Measurements from ENCODE around the gene TMPRSS11D. TPM values are rescaled to one million over a fixed set of nuclear protein-coding genes. Genes with fewer than 3 reads are reported as not detected.

TMPRSS11D gene
- total and polyA plus RNA-seq, 5 experiments from 2014 or later: not detected

DNA sequence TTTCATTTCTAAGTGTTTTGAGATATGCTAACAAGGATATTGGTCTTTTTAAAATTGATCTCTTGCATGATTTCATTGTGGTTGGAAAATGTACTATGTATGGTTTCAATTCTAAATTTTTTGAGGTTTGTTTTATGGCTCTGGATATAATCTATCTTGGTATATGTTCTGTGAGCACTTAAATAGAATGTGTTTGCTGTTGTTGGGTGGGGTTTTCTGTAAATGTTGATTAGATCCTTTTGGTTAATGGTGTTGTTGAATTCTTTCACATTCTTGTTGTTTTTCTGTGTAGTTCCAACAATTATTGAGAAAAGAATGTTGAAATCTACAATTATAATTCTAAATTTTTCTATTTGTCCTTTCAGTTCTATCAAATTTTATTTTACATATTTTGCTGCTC is 87.0 kb downstream of the TMPRSS11D start:
- POLR2A ChIA-PET: no interaction called here
- Mint-ChIP-seq H3K36me3 (peaks cover 0 to 7% (median under 1%) of the 10 kb centered on the region in 3 donors), H3K9me3 (peaks cover 0 to 3% (median 0%) of the 10 kb centered on the region in 9 donors), H3K4me3 (no peak overlapping the region), H3K27me3 (no peaks in the 10 kb centered on the region), H3K27ac (no peak overlapping the region), H3K4me1 (no peaks in the 10 kb centered on the region)
- ATAC-seq: no peak
- no peak for DNase-seq

DNA sequence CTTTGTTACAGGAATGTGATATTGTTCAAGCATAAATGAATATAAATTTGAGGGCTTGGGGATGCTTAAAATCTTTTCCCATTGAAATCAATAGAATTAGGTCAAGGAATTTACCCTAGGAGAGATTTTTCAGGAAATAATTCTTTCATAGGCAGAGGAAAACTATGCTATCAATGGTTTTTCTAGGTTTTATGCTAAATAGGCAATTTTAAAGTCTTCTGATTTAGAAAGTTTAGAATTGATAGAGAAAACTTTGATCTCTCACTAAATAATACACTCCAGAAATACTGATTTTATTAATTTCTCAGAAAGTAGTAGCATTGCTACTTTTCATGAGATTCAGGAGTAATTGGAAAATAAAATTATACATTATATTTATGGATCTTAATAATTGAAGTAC is 93.1 kb downstream of the TMPRSS11D start:
- Mint-ChIP-seq H3K27me3 (no peaks in the 10 kb centered on the region), H3K36me3 (peaks cover 0 to 5% (median 5%) of the 10 kb centered on the region in 3 donors), H3K9me3 (peaks cover 0 to 3% (median 0%) of the 10 kb centered on the region in 9 donors), H3K27ac (no peak overlapping the region), H3K4me3 (no peak overlapping the region), H3K4me1 (no peaks in the 10 kb centered on the region)
- DNase-seq (no peak), ATAC-seq (no peak)
- POLR2A ChIA-PET: no interaction called here

DNA sequence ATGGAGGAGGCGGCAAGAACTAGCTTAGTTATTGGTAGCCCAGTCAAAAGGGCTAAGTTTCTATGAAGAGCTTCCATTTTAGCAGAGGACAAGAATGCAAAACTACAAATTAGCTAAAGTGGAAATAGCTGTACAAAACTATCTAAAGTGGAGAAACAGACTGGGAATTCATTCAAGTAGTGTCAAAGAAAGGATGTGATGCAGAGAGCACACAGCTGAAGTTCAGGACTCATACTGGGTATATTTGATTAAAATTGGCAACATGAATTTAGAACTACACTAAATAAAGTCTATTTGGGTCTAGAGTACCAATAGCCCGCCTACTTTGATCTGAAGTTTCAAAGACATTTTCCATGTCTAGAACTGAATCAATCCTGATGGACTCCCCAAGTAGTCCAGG is 96.5 kb downstream of the TMPRSS11D start:
- POLR2A ChIA-PET: no interaction called here
- ATAC-seq (no peak), DNase-seq (no peak)
- H3K27me3 Mint-ChIP-seq: no peaks in the 10 kb centered on the region
- no peaks in the 10 kb centered on the region for H3K4me1 Mint-ChIP-seq
- H3K27ac Mint-ChIP-seq: no peak overlapping the region
- H3K4me3 Mint-ChIP-seq: no peak overlapping the region
- no peaks in the 10 kb centered on the region for H3K9me3 Mint-ChIP-seq
- peaks cover 0 to 5% (median 3%) of the 10 kb centered on the region in 3 donors for H3K36me3 Mint-ChIP-seq

DNA sequence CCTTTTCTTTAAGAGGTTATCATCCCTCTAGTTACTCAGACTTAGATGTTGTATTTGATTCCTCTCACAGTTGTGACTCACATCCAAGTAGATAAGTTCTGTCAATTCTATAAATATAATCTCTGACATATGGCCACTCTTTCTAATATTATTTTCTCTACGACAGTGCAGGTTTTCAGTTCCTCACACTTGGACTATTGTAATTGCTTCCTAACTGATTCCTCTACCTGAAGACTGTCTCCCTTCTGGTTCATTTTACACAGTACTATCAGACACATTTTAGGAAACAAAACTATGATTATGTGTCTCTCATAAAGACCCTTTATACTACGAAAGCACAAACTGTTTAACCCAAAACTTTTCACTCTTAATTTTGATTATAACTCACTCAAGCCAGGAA is 98.3 kb downstream of the TMPRSS11D start:
- H3K4me1 Mint-ChIP-seq: no peaks in the 10 kb centered on the region
- no peaks in the 10 kb centered on the region for H3K9me3 Mint-ChIP-seq

DNA sequence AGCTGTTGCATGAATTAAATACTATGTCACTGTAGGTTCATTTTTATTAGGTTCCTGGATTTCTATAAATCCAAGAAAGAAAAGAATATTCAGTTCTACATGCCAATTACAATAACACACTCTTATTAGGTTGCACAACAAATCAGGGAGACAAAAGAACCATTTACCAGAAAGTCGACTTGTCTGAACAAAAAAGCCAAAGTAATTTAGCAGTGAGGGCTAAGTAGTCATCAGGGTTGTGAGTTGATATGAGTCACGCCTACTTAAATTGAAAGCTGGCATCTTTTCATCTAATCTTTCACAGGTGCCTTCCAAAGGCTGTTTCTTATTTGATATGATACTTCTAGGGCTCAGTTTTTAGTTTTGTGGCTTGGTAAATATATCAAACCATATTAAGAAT is 104.2 kb downstream of the TMPRSS11D start:
- no peaks in the 10 kb centered on the region for H3K4me1 Mint-ChIP-seq
- POLR2A ChIA-PET: no interaction called here

More for the DNA sequence above, 98.3 kb downstream of the TMPRSS11D start:
- ATAC-seq (no peak), DNase-seq (no peak)
- POLR2A ChIA-PET: no interaction called here
- Mint-ChIP-seq H3K27me3 (no peaks in the 10 kb centered on the region), H3K4me3 (no peak overlapping the region), H3K36me3 (no peaks in the 10 kb centered on the region), H3K27ac (no peak overlapping the region)

DNA sequence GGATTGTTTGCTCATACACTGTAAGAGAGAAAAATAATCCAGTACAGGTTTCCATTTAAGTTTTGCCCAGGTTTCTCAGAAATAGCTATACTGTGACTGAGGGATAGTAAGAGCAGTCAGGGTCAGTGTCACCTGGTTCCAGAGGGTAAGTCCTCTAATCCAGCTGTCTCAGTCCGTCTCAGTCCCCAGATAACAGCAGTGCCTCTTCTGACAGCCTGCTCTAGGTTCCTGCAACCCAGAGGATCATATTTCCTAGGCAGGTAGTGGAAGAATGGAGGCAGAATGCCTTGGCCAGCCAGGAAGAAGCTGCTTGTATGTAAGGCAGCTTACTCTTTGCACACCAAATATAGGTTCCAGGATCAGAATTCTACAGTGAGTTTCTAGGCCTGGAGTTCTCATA is 107.1 kb downstream of the TMPRSS11D start:
- Mint-ChIP-seq H3K4me1 (no peaks in the 10 kb centered on the region), H3K36me3 (no peaks in the 10 kb centered on the region), H3K27me3 (no peaks in the 10 kb centered on the region), H3K4me3 (no peak overlapping the region), H3K27ac (no peak overlapping the region), H3K9me3 (peaks cover 0 to 2% (median 0%) of the 10 kb centered on the region in 9 donors)
- POLR2A ChIA-PET: no interaction called here
- DNase-seq: no peak
- ATAC-seq: no peak

More for the DNA sequence above, 104.2 kb downstream of the TMPRSS11D start:
- Mint-ChIP-seq H3K27me3 (no peaks in the 10 kb centered on the region), H3K27ac (no peak overlapping the region), H3K36me3 (no peaks in the 10 kb centered on the region), H3K4me3 (no peak overlapping the region), H3K9me3 (peaks cover 0 to 2% (median 0%) of the 10 kb centered on the region in 9 donors)
- DNase-seq (no peak), ATAC-seq (no peak)

Other genes starting within 250 kb of the TMPRSS11D start
- 10 to 100 TPM; 46.4 to 52.9 TPM for gene UBA6, start 182.8 kb downstream of the TMPRSS11D start, total RNA-seq
- gene UBA6, start 182.8 kb downstream of the TMPRSS11D start, polyA plus RNA-seq: 10 to 100 TPM; 18.2 to 19.5 (median 18.5) TPM
- gene GNRHR, start 129.6 kb downstream of the TMPRSS11D start, total RNA-seq: not detected
- gene GNRHR, start 129.6 kb downstream of the TMPRSS11D start, polyA plus RNA-seq: not detected
- not detected for gene TMPRSS11A, start 79.5 kb upstream of the TMPRSS11D start, total RNA-seq
- not detected for gene TMPRSS11A, start 79.5 kb upstream of the TMPRSS11D start, polyA plus RNA-seq
- gene TMPRSS11F, start 245.9 kb upstream of the TMPRSS11D start, total RNA-seq: not detected
- gene TMPRSS11F, start 245.9 kb upstream of the TMPRSS11D start, polyA plus RNA-seq: not detected